HepG2 (cell line): ENCODE measurements around the gene KLRC2. TPM values are rescaled to one million over a fixed set of nuclear protein-coding genes. Genes with fewer than 3 reads are reported as not detected.

Source experiments
- ATAC-seq: fragments of 200-7000 bp; cut with Tn5 transposase; 3 replicates; pipeline ENCODE4 v1.9.1; 2020; ENCODE audit warnings: mild to moderate bottlenecking, moderate library complexity
- BruUV-seq: library from RNA; stranded (reverse); fragments of 400-500 nt; replicated peaks from 2 replicates; lab custom pipeline; 2021; lab: Mats Ljungman, UMichigan
- CTCF ChIA-PET: fragments of 300-600 bp; formaldehyde crosslinking; extraction: SDS; loops from one replicate; lab custom pipeline; 2021; ENCODE audit warnings: low total read pairs, inconsistent platforms, low intra/inter-chr PET ratio; lab: Yijun Ruan, JAX
- POLR2A ChIA-PET: fragments of 350-600 bp; sonication (Branson Sonifier 250); formaldehyde crosslinking; loops from one replicate; lab custom pipeline; 2020; ENCODE audit warnings: antibody characterized with exemption, inconsistent platforms; lab: Yijun Ruan, JAX
- DNase-seq: peaks from one replicate; pipeline ENCODE4 v3.0.0-alpha.2; 2015; ENCODE audit warnings: low spot score
- FAIRE-seq: peaks from 3 replicates; lab custom pipeline; 2011; peaks lifted over from hg19 to GRCh38; lab: Jason Lieb, UNC
- H2AFZ ChIP-seq: one replicate; pipeline ENCODE4 v1.6.1; 2011; ENCODE audit warnings: low read length, inconsistent platforms
- H3K27ac ChIP-seq: fragments of 300-600 bp; 3 replicates; pipeline ENCODE4 v1.8.0; 2011; ENCODE audit warnings: mixed run types, mild to moderate bottlenecking, mixed read lengths, low read length, inconsistent platforms; ENCODE audit not compliant: insufficient read depth; ENCODE audit errors: extremely low read length
- H3K27me3 ChIP-seq, 2 experiments: fragments of 200-600 bp in 1 of 2; 2 replicates in 1 of 2; 3 replicates in 1 of 2; pipeline versions ENCODE4 v1.6.0 to v1.8.0; 2011; ENCODE audit warnings: low read length in 2 of 2, mild to moderate bottlenecking in 2 of 2, moderate library complexity in 2 of 2, inconsistent platforms in 1 of 2; ENCODE audit not compliant: insufficient read depth in 2 of 2, control insufficient read depth in 1 of 2
- H3K36me3 ChIP-seq, 2 experiments: fragments of 200-600 bp in 1 of 2; replicated peaks in 1 of 2; 2 replicates in 1 of 2; 3 replicates in 1 of 2; pipeline versions ENCODE4 v1.5.1 to v1.8.0; 2011; ENCODE audit warnings: low read length in 2 of 2, inconsistent platforms in 1 of 2; ENCODE audit not compliant: insufficient read depth in 2 of 2, control insufficient read depth in 1 of 2
- H3K4me1 ChIP-seq: 2 replicates; pipeline ENCODE4 v1.5.1; 2012; ENCODE audit warnings: low read length, inconsistent platforms; ENCODE audit not compliant: insufficient read depth
- H3K4me2 ChIP-seq: 2 replicates; pipeline ENCODE4 v1.6.0; 2011; ENCODE audit warnings: low read depth, low read length, inconsistent platforms
- H3K4me3 ChIP-seq, 3 experiments: fragments of 200-600 bp in 1 of 3; sonication (generic), shearing (Covaris generic) in 1 of 3; replicated peaks in 1 of 3; 2 replicates each; pipeline ENCODE4 v1.5.1; 2011 to 2016; ENCODE audit warnings: low read length in 3 of 3, inconsistent platforms in 2 of 3, low read depth in 2 of 3, mild to moderate bottlenecking in 2 of 3, control low read depth in 1 of 3, mixed read lengths in 1 of 3; ENCODE audit not compliant: insufficient read depth in 1 of 3
- H3K79me2 ChIP-seq: one replicate; pipeline ENCODE4 v1.6.1; 2011; ENCODE audit warnings: low read length, inconsistent platforms; ENCODE audit not compliant: insufficient read depth
- H3K9ac ChIP-seq: 2 replicates; pipeline ENCODE4 v1.6.0; 2011; ENCODE audit warnings: mild to moderate bottlenecking, low read depth, low read length, inconsistent platforms; ENCODE audit not compliant: insufficient read depth
- H3K9me3 ChIP-seq: 2 replicates; pipeline ENCODE4 v1.5.1; 2012; ENCODE audit warnings: mild to moderate bottlenecking, low read length
- H4K20me1 ChIP-seq: 2 replicates; pipeline ENCODE4 v1.6.0; 2011; ENCODE audit warnings: inconsistent platforms, mild to moderate bottlenecking, low read length, moderate library complexity; ENCODE audit not compliant: insufficient read depth
- ATM ChIP-seq: fragments of 450-650 bp; IDR thresholded peaks from 2 replicates; pipeline ENCODE4 v1.7.1; 2017; ENCODE audit warnings: mild to moderate bottlenecking, borderline replicate concordance
- NRL ChIP-seq: sonication (generic); formaldehyde crosslinking; IDR thresholded peaks from 2 replicates; pipeline ENCODE4 v1.5.0; 2020; ENCODE audit warnings: missing genetic modification reagents, mild to moderate bottlenecking, moderate library complexity, borderline replicate concordance
- SALL2 ChIP-seq: sonication (generic); formaldehyde crosslinking; IDR thresholded peaks from 2 replicates; pipeline ENCODE4 v1.8.1; 2023; ENCODE audit warnings: mild to moderate bottlenecking, missing genetic modification reagents, inconsistent platforms
- SMC3 ChIP-seq: IDR thresholded peaks from 2 replicates; pipeline ENCODE4 v1.6.1; 2011; ENCODE audit warnings: low read length, improper control_type of control experiment
- ZNF549 ChIP-seq: sonication (generic); formaldehyde crosslinking; IDR thresholded peaks from 2 replicates; pipeline ENCODE4 v1.5.0; 2020; ENCODE audit warnings: missing genetic modification reagents
- ZNF850 ChIP-seq: sonication (generic); formaldehyde crosslinking; conservative IDR thresholded peaks from 2 replicates; pipeline ENCODE4 v1.9.0; 2021; ENCODE audit warnings: mild to moderate bottlenecking, missing genetic modification reagents
- WGBS: methylation state at CpG from one replicate; pipeline ENCODE4 v1.1.6; 2017; ENCODE audit warnings: low lambda C conversion rate; 5-methylcytosine and 5-hydroxymethylcytosine counted together
- in situ Hi-C: cut with HindIII; loops from 2 replicates; pipeline ENCODE4 v1.10.0; 2017; ENCODE audit warnings: low pct_unique_long_range_greater_than_20kb; ENCODE audit not compliant: extremely low pct_ligation_motif_present
- intact Hi-C: fragments of 100-400 bp; cut with micrococcal nuclease; formaldehyde crosslinking; loops from one replicate; pipeline ENCODE4 v1.10.0; 2022; ENCODE audit not compliant: unreplicated experiment
- polyA plus RNA-seq, 8 experiments: library from polyadenylated mRNA; depleted of rRNA in 3 of 8; stranded (reverse) in 7 of 8; unstranded in 1 of 8; fragments of >200 nt; fragmentation: Illumina TruSeq in 4 of 8; extraction: Trizol in 4 of 8; gene quantifications; 2 replicates each; pipeline versions ENCODE4 v1.2.1 to v1.2.3, GENCODE V29; 2011 to 2016; ENCODE audit warnings: low read depth in 4 of 8, missing spikeins in 1 of 8, mixed read lengths in 1 of 8; ENCODE audit not compliant: insufficient read depth in 1 of 8
- total RNA-seq, 5 experiments: library from RNA; depleted of rRNA; stranded (reverse); fragments of >200 nt; fragmentation: Illumina TruSeq; extraction: Trizol; gene quantifications; 2 replicates each; pipeline ENCODE4 v1.2.3, GENCODE V29; 2016; ENCODE audit warnings: low read depth in 1 of 5
- TF ChIP-seq, protein P1 (sequence below): sonication (generic); formaldehyde crosslinking; IDR thresholded peaks from 2 replicates; pipeline ENCODE4 v1.4.0; 2020; ENCODE audit warnings: missing genetic modification reagents
- TF ChIP-seq, protein P2 (sequence below): sonication (generic); formaldehyde crosslinking; IDR thresholded peaks from 2 replicates; pipeline ENCODE4 v1.5.1; 2020; ENCODE audit warnings: mild to moderate bottlenecking, missing genetic modification reagents, moderate library complexity

Gene KLRC2
- total and polyA plus RNA-seq, 2 of the 13 experiments (the other 11 are each of a cell fraction or from before 2014, with no cell fraction given): 0.20 to 0.49 TPM

DNA sequence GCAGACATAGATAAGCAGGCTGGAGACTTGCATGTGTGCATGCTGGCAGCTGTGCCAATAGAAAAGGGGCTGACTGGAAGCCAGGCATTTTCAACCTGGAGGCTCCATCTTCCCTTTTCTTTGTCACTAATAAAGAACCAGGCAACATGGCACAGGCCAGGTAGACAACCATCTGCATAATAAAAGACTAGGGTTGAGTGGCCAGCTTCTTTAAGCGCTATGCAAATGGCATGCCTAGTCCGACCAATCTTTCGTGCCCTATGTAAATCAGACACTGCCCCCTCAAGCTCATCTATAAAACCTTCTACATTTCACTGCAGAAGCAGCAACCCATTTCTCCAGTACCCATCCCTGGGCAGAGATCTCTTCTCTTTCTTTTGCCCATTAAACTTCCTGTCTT, 21.9 kb upstream of the KLRC2 start:
- no TSS peak for BruUV-seq
- H3K9me3 ChIP-seq: peaks cover 12% of the 10 kb centered on the region; the same call in 1 of the 2 replicates
- H3K9ac ChIP-seq: no peak overlapping the region
- FAIRE-seq (no peak), DNase-seq (no peak), ATAC-seq (no peak)
- H3K36me3 ChIP-seq: no peaks in the 10 kb centered on the region
- CTCF ChIA-PET: no interaction called here
- no peaks in the 10 kb centered on the region for H4K20me1 ChIP-seq
- intact Hi-C loops: no loop called here
- in situ Hi-C loops: no loop called here
- H3K27ac ChIP-seq: no peak overlapping the region
- TF ChIP-seq, protein P1, sequence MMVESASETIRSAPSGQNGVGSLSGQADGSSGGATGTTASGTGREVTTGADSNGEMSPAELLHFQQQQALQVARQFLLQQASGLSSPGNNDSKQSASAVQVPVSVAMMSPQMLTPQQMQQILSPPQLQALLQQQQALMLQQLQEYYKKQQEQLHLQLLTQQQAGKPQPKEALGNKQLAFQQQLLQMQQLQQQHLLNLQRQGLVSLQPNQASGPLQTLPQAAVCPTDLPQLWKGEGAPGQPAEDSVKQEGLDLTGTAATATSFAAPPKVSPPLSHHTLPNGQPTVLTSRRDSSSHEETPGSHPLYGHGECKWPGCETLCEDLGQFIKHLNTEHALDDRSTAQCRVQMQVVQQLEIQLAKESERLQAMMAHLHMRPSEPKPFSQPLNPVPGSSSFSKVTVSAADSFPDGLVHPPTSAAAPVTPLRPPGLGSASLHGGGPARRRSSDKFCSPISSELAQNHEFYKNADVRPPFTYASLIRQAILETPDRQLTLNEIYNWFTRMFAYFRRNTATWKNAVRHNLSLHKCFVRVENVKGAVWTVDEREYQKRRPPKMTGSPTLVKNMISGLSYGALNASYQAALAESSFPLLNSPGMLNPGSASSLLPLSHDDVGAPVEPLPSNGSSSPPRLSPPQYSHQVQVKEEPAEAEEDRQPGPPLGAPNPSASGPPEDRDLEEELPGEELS (CRISPR knock-in tag): no peak
- TF ChIP-seq SMC3 (no peak), ZNF850 (no peak), SALL2 (CRISPR knock-in tag) (no peak), NRL (no peak)
- H3K4me2 ChIP-seq: no peak overlapping the region
- H2AFZ ChIP-seq: no peak overlapping the region
- H3K79me2 ChIP-seq: no peaks in the 10 kb centered on the region
- H3K4me1 ChIP-seq: no peaks in the 10 kb centered on the region
- 30% methylated on average over 3 of the region's 3 CpGs for WGBS
- POLR2A ChIA-PET: no interaction called here
- no peaks in the 10 kb centered on the region for H3K27me3 ChIP-seq
- no peak overlapping the region for H3K4me3 ChIP-seq

DNA sequence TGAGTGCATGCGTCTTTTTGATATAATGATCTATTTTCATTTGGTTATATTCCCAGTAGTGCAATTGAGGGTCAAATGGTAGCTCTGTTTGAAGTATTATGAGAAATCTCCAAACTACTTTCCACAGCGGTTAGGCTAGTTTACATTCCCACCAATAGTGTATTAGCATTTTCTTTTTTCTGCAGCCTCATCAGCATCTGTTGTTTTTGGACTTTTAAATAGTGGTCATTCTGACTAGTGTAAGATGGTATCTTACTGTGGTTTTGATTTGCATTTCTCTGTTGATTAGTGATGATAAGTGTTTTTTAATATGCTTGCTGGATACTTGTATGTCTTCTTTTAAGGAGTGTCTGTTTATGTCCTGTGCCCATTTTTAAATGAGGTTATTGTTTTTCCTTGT, 21.0 kb upstream of the KLRC2 start:
- intact Hi-C loops (no loop called here), in situ Hi-C loops (no loop called here)
- POLR2A ChIA-PET: no interaction called here
- BruUV-seq: no TSS peak
- peaks cover 12% of the 10 kb centered on the region; the same call in 1 of the 2 replicates for H3K9me3 ChIP-seq
- no peak overlapping the region for H3K4me3 ChIP-seq
- WGBS: 0% methylated on average over 2 of the region's 2 CpGs
- no peak overlapping the region for H3K27ac ChIP-seq
- CTCF ChIA-PET: no interaction called here
- ATAC-seq (no peak), FAIRE-seq (no peak), DNase-seq (no peak)
- H3K9ac ChIP-seq: no peak overlapping the region
- H3K4me2 ChIP-seq: no peak overlapping the region
- no peaks in the 10 kb centered on the region for H3K27me3 ChIP-seq
- H4K20me1 ChIP-seq: no peaks in the 10 kb centered on the region
- no peaks in the 10 kb centered on the region for H3K79me2 ChIP-seq
- no peaks in the 10 kb centered on the region for H3K36me3 ChIP-seq
- H3K4me1 ChIP-seq: no peaks in the 10 kb centered on the region
- no peak overlapping the region for H2AFZ ChIP-seq
- no peak for TF ChIP-seq ZNF549
- TF ChIP-seq ATM: no peak
- TF ChIP-seq, protein P2, sequence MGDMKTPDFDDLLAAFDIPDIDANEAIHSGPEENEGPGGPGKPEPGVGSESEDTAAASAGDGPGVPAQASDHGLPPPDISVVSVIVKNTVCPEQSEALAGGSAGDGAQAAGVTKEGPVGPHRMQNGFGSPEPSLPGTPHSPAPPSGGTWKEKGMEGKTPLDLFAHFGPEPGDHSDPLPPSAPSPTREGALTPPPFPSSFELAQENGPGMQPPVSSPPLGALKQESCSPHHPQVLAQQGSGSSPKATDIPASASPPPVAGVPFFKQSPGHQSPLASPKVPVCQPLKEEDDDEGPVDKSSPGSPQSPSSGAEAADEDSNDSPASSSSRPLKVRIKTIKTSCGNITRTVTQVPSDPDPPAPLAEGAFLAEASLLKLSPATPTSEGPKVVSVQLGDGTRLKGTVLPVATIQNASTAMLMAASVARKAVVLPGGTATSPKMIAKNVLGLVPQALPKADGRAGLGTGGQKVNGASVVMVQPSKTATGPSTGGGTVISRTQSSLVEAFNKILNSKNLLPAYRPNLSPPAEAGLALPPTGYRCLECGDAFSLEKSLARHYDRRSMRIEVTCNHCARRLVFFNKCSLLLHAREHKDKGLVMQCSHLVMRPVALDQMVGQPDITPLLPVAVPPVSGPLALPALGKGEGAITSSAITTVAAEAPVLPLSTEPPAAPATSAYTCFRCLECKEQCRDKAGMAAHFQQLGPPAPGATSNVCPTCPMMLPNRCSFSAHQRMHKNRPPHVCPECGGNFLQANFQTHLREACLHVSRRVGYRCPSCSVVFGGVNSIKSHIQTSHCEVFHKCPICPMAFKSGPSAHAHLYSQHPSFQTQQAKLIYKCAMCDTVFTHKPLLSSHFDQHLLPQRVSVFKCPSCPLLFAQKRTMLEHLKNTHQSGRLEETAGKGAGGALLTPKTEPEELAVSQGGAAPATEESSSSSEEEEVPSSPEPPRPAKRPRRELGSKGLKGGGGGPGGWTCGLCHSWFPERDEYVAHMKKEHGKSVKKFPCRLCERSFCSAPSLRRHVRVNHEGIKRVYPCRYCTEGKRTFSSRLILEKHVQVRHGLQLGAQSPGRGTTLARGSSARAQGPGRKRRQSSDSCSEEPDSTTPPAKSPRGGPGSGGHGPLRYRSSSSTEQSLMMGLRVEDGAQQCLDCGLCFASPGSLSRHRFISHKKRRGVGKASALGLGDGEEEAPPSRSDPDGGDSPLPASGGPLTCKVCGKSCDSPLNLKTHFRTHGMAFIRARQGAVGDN (CRISPR knock-in tag): no peak
